D721Med (cell line): ENCODE measurements around the gene STK31.
"Not testable (repeated sequence)": the region's sequence is repeated elsewhere in the genome, so short reads cannot be mapped to it uniquely, and the experiment has no call there.

Experiments used
- DNase-seq: peaks from one replicate; pipeline ENCODE4 v3.0.0; 2011; ENCODE audit warnings: low spot score; ENCODE audit not compliant: insufficient read length
- FAIRE-seq: peaks from 2 replicates; lab custom pipeline; 2011; peaks lifted over from hg19 to GRCh38; lab: Jason Lieb, UNC
- CTCF ChIP-seq: IDR thresholded peaks from 2 replicates; pipeline ENCODE4 v1.5.1; 2012; ENCODE audit warnings: mild to moderate bottlenecking, control low read depth; ENCODE audit not compliant: insufficient read depth; ENCODE audit errors: missing control alignments

STK31 gene

GRCh38 chr7:23767514-23767913, 57.5 kb downstream of the STK31 start:
- FAIRE-seq (no peak), DNase-seq (no peak)
- TF ChIP-seq CTCF, result no peak

GRCh38 chr7:23768022-23768421, 58.0 kb downstream of the STK31 start:
- FAIRE-seq (no peak), DNase-seq (no peak)
- TF ChIP-seq CTCF, result no peak

- not testable (repeated sequence) for DNase-seq, FAIRE-seq
Measured at GRCh38 chr7:23779185-23779800, 69.3 kb downstream of the STK31 start.

GRCh38 chr7:23783115-23783514, 73.1 kb downstream of the STK31 start:
- FAIRE-seq (no peak), DNase-seq (no peak)
- TF ChIP-seq CTCF, result no peak

- no peak for TF ChIP-seq CTCF
- DNase-seq (no peak), FAIRE-seq (no peak)
Measured at GRCh38 chr7:23787272-23787671, 77.3 kb downstream of the STK31 start.

- TF ChIP-seq CTCF, result no peak
- FAIRE-seq (no peak), DNase-seq (no peak)
Measured at GRCh38 chr7:23788843-23789242, 78.8 kb downstream of the STK31 start.

GRCh38 chr7:23791721-23792120, 81.7 kb downstream of the STK31 start:
- DNase-seq (no peak), FAIRE-seq (peak; percentile 38)
- no peak for TF ChIP-seq CTCF
